Measurements from ENCODE around the gene PDE6G.

The PDE6G gene

GRCh38 chr17:81656835-81657234 lies 493 bp upstream of the PDE6G start:
- DNase-seq, result no peak

GRCh38 chr17:81655378-81656117 lies 794 bp downstream of the PDE6G start:
- no peak for DNase-seq

- DNase-seq, result no peak
These were observed 3.2 kb downstream of the PDE6G start for GRCh38 chr17:81652906-81653771.

- DNase-seq, result no peak
These were observed 4.7 kb downstream of the PDE6G start for GRCh38 chr17:81651692-81652091.

GRCh38 chr17:81650951-81651350 lies 5.4 kb downstream of the PDE6G start:
- DNase-seq, result no peak

GRCh38 chr17:81648707-81649085 lies 7.6 kb downstream of the PDE6G start:
- DNase-seq, result no peak

GRCh38 chr17:81648013-81648706 lies 8.2 kb downstream of the PDE6G start:
- DNase-seq, result no peak

- no peak for DNase-seq
These were observed 8.7 kb downstream of the PDE6G start for GRCh38 chr17:81647640-81648012.

- no peak for DNase-seq
These were observed 9.3 kb downstream of the PDE6G start for GRCh38 chr17:81646869-81647600.

- DNase-seq, result no peak
These were observed 11.1 kb downstream of the PDE6G start for GRCh38 chr17:81644976-81645952.

GRCh38 chr17:81644496-81644895 lies 11.8 kb downstream of the PDE6G start:
- no peak for DNase-seq

- DNase-seq, result no peak
These were observed 14.4 kb downstream of the PDE6G start for GRCh38 chr17:81641825-81642489.

- no peak for DNase-seq
These were observed 16.3 kb downstream of the PDE6G start for GRCh38 chr17:81640011-81640410.

GRCh38 chr17:81638683-81639082 lies 17.7 kb downstream of the PDE6G start:
- no peak for DNase-seq

GRCh38 chr17:81636505-81637288 lies 19.6 kb downstream of the PDE6G start, which contains the start of the genes NPLOC4 and TSPAN10:
Gene NPLOC4, minus strand, starts transcription at chr17:81637112. Its CDS starts 182 bp downstream, at chr17:81636930.
Gene TSPAN10, plus strand, starts transcription at chr17:81637196. Its CDS starts 5,217 bp downstream, at chr17:81642413.
- peak; percentile 39 for DNase-seq

- DNase-seq, result no peak
These were observed 20.3 kb downstream of the PDE6G start for GRCh38 chr17:81635973-81636504.

- no peak for DNase-seq
These were observed 20.9 kb downstream of the PDE6G start for GRCh38 chr17:81635431-81635830.

- no peak for DNase-seq
These were observed 24.9 kb downstream of the PDE6G start for GRCh38 chr17:81631482-81631881.

- DNase-seq, result no peak
These were observed 26.1 kb downstream of the PDE6G start for GRCh38 chr17:81630274-81630673.

Measured in NCI-H2081 treated with DMSO at 0.1 percent for 48 hours (cell line).